H1 (cell line): ENCODE data around the gene TRAP1. TPM values are rescaled to one million over a fixed set of nuclear protein-coding genes. Genes with fewer than 3 reads are reported as not detected.

Source experiments
- CTCF ChIA-PET: fragments of 300-600 bp; sonication (Branson Sonifier 250); formaldehyde crosslinking; loops from one replicate; lab custom pipeline; 2021; ENCODE audit not compliant: partially characterized antibody; lab: Charles Lee
- POLR2A ChIA-PET: fragments of 300-600 bp; sonication (Branson Sonifier 250); formaldehyde crosslinking; loops from one replicate; lab custom pipeline; 2021; ENCODE audit warnings: inconsistent platforms; ENCODE audit not compliant: partially characterized antibody; lab: Charles Lee
- DNase-seq, 2 experiments: peaks; one replicate each; pipeline versions ENCODE4 v3.0.0 to v3.0.0-alpha.2; 2010 to 2022; ENCODE audit warnings: low spot score in 2 of 2, low read depth in 1 of 2, mixed read lengths in 1 of 2
- FAIRE-seq: peaks from 2 replicates; lab custom pipeline; 2011; peaks lifted over from hg19 to GRCh38; lab: Jason Lieb, UNC
- H2AFZ ChIP-seq: 2 replicates; pipeline ENCODE4 v1.8.1; 2012; ENCODE audit warnings: low read length, inconsistent platforms
- H2AK5ac ChIP-seq: 2 replicates; pipeline ENCODE4 v1.6.1; 2013; ENCODE audit warnings: low read depth, low read length
- H2BK120ac ChIP-seq: replicated peaks from 2 replicates; pipeline ENCODE3; 2013; ENCODE audit warnings: low read depth, low read length, inconsistent platforms
- H2BK12ac ChIP-seq: 2 replicates; pipeline ENCODE4 v1.6.1; 2013; ENCODE audit warnings: low read depth, low read length
- H2BK15ac ChIP-seq: 2 replicates; pipeline ENCODE4 v1.6.1; 2013; ENCODE audit warnings: low read length
- H2BK20ac ChIP-seq: 2 replicates; pipeline ENCODE4 v1.6.1; 2013; ENCODE audit warnings: low read length
- H2BK5ac ChIP-seq: 2 replicates; pipeline ENCODE4 v1.6.1; 2013; ENCODE audit warnings: low read depth, low read length
- H3K14ac ChIP-seq: 2 replicates; pipeline ENCODE4 v1.6.1; 2013; ENCODE audit warnings: inconsistent platforms; ENCODE audit not compliant: insufficient read length
- H3K18ac ChIP-seq: 2 replicates; pipeline ENCODE4 v1.6.1; 2013; ENCODE audit warnings: low read length; ENCODE audit errors: extremely low read depth
- H3K23ac ChIP-seq: 2 replicates; pipeline ENCODE4 v1.6.1; 2013; ENCODE audit warnings: inconsistent platforms; ENCODE audit not compliant: insufficient read length
- H3K23me2 ChIP-seq: 2 replicates; pipeline ENCODE4 v1.6.1; 2013; ENCODE audit warnings: low read depth, low read length
- H3K27ac ChIP-seq: 2 replicates; pipeline ENCODE4 v1.6.1; 2011; ENCODE audit warnings: low read depth, low read length, inconsistent platforms
- H3K27me3 ChIP-seq, 4 experiments: replicated peaks in 1 of 4; 1 replicate in 1 of 4; 2 replicates in 3 of 4; pipeline versions ENCODE4 v1.6.1 to v1.8.1; 2011 to 2013; ENCODE audit warnings: low read length in 3 of 4, mild to moderate bottlenecking in 3 of 4, inconsistent platforms in 2 of 4, mixed read lengths in 2 of 4, moderate library complexity in 1 of 4; ENCODE audit not compliant: control insufficient read depth in 3 of 4, insufficient read depth in 3 of 4; ENCODE audit errors: extremely low read depth in 1 of 4
- H3K36me3 ChIP-seq, 4 experiments: 2 replicates each; pipeline versions ENCODE4 v1.6.1 to v1.8.1; 2011 to 2013; ENCODE audit warnings: mild to moderate bottlenecking in 4 of 4, low read length in 3 of 4, moderate library complexity in 2 of 4, control low read depth in 1 of 4, inconsistent platforms in 1 of 4; ENCODE audit not compliant: insufficient read depth in 4 of 4, control insufficient read depth in 2 of 4
- H3K4ac ChIP-seq: replicated peaks from 2 replicates; pipeline ENCODE3; 2013; ENCODE audit warnings: low read length, low read depth, mixed read lengths, inconsistent platforms; ENCODE audit not compliant: insufficient read length
- H3K4me1 ChIP-seq, 4 experiments: replicated peaks in 1 of 4; 1 replicate in 1 of 4; 2 replicates in 3 of 4; pipeline versions ENCODE4 v1.6.1 to v1.8.1; 2011 to 2013; ENCODE audit warnings: low read length in 3 of 4, inconsistent platforms in 2 of 4, mixed read lengths in 1 of 4; ENCODE audit not compliant: insufficient read depth in 4 of 4, control insufficient read depth in 3 of 4
- H3K4me2 ChIP-seq, 2 experiments: 2 replicates each; pipeline versions ENCODE4 v1.6.1 to v1.8.1; 2011 to 2013; ENCODE audit warnings: low read depth in 2 of 2, low read length in 2 of 2, control low read depth in 1 of 2, inconsistent platforms in 1 of 2, mild to moderate bottlenecking in 1 of 2; ENCODE audit not compliant: insufficient read depth in 1 of 2
- H3K4me3 ChIP-seq, 4 experiments: fragments of 200-600, 300-600 bp in 1 of 4; sonication (generic), shearing (Covaris generic), sonication (Bioruptor Twin) in 1 of 4; 2 replicates each; pipeline versions ENCODE4 v1.5.1 to v1.8.1; 2011 to 2016; ENCODE audit warnings: low read length in 4 of 4, low read depth in 3 of 4, control low read depth in 2 of 4, inconsistent platforms in 2 of 4, mild to moderate bottlenecking in 2 of 4, mixed read lengths in 1 of 4, moderate library complexity in 1 of 4; ENCODE audit not compliant: insufficient read depth in 2 of 4; ENCODE audit errors: extremely low read depth in 1 of 4
- H3K56ac ChIP-seq: replicated peaks from 2 replicates; pipeline ENCODE3; 2013; ENCODE audit warnings: low read depth, mild to moderate bottlenecking, mixed read lengths, low read length, inconsistent platforms; ENCODE audit not compliant: insufficient read length
- H3K79me1 ChIP-seq: 2 replicates; pipeline ENCODE4 v1.6.1; 2013; ENCODE audit warnings: low read depth, low read length, control low read depth
- H3K79me2 ChIP-seq, 2 experiments: 2 replicates each; pipeline versions ENCODE4 v1.6.1 to v1.8.1; 2012 to 2013; ENCODE audit warnings: low read length in 2 of 2, mild to moderate bottlenecking in 2 of 2, inconsistent platforms in 1 of 2; ENCODE audit not compliant: insufficient read depth in 2 of 2, control insufficient read depth in 1 of 2
- H3K9ac ChIP-seq, 4 experiments: replicated peaks in 1 of 4; 1 replicate in 1 of 4; 2 replicates in 3 of 4; pipeline versions ENCODE4 v1.6.1 to v1.8.1; 2011 to 2013; ENCODE audit warnings: low read depth in 3 of 4, low read length in 3 of 4, control low read depth in 2 of 4, mild to moderate bottlenecking in 2 of 4, moderate library complexity in 2 of 4, inconsistent platforms in 1 of 4; ENCODE audit errors: extremely low read depth in 1 of 4
- H3K9me3 ChIP-seq, 2 experiments: 2 replicates each; pipeline versions ENCODE4 v1.6.1 to v1.8.1; 2012 to 2013; ENCODE audit warnings: mild to moderate bottlenecking in 2 of 2, moderate library complexity in 2 of 2, control low read depth in 1 of 2, inconsistent platforms in 1 of 2, low read depth in 1 of 2, low read length in 1 of 2, mixed read lengths in 1 of 2; ENCODE audit not compliant: insufficient read depth in 2 of 2
- H4K20me1 ChIP-seq, 2 experiments: replicated peaks in 1 of 2; 2 replicates each; pipeline versions ENCODE3 to v1.8.1; 2011 to 2013; ENCODE audit warnings: inconsistent platforms in 2 of 2, low read length in 2 of 2, mild to moderate bottlenecking in 1 of 2; ENCODE audit not compliant: insufficient read depth in 2 of 2, control insufficient read depth in 1 of 2
- H4K5ac ChIP-seq: 2 replicates; pipeline ENCODE4 v1.6.1; 2013; ENCODE audit warnings: low read length, low read depth, mixed read lengths, inconsistent platforms; ENCODE audit not compliant: insufficient read length
- H4K8ac ChIP-seq: 2 replicates; pipeline ENCODE4 v1.8.0; 2013; ENCODE audit warnings: mild to moderate bottlenecking, moderate library complexity, low read length, inconsistent platforms; ENCODE audit not compliant: insufficient read depth; ENCODE audit errors: extremely low read depth
- H4K91ac ChIP-seq: replicated peaks from 2 replicates; pipeline ENCODE3; 2013; ENCODE audit warnings: low read length, mixed read lengths, inconsistent platforms; ENCODE audit not compliant: insufficient read length
- CHD1 ChIP-seq: IDR thresholded peaks from 2 replicates; pipeline ENCODE4 v1.6.1; 2012; ENCODE audit warnings: low read depth, low read length, improper control_type of control experiment
- RNF2 ChIP-seq: fragments of 200-900, 300-1000 bp; sonication (generic); IDR thresholded peaks from 2 replicates; pipeline ENCODE4 v1.7.1; 2016; ENCODE audit warnings: borderline replicate concordance, low read depth, mild to moderate bottlenecking, antibody characterized with exemption, low read length; ENCODE audit not compliant: poor library complexity, severe bottlenecking; ENCODE audit errors: missing control alignments
- TEAD4 ChIP-seq: IDR thresholded peaks from 2 replicates; pipeline ENCODE4 v1.6.1; 2012; ENCODE audit warnings: low read depth, low read length, inconsistent platforms, mixed read lengths
- WGBS, 2 experiments: shearing (Covaris generic) in 1 of 2; methylation state at CpG; one replicate each; pipeline versions ENCODE4 v1.1.6 to v1.1.7; 2013 to 2015; ENCODE audit warnings: low lambda C conversion rate in 2 of 2, mixed read lengths in 2 of 2, inconsistent platforms in 1 of 2, low coverage in 1 of 2, missing lambda C conversion rate in 1 of 2; ENCODE audit not compliant: insufficient replicate concordance in 2 of 2, insufficient coverage in 1 of 2, insufficient read length in 1 of 2; ENCODE audit errors: extremely low coverage in 1 of 2, missing lambda C conversion rate in 1 of 2; 5-methylcytosine and 5-hydroxymethylcytosine counted together
- polyA plus RNA-seq, 7 experiments: library from polyadenylated mRNA; depleted of rRNA in 3 of 7; stranded (reverse) in 5 of 7; unstranded in 2 of 7; fragments of >200 nt in 5 of 7; fragments of 200-250 nt in 2 of 7; gene quantifications; 1 replicate in 5 of 7; 2 replicates in 1 of 7; 4 replicates in 1 of 7; pipeline versions ENCODE4 v1.2.1 to v1.2.3, GENCODE V29; 2011 to 2013; ENCODE audit warnings: missing spikeins in 2 of 7, mixed read lengths in 2 of 7
- total RNA-seq: library from RNA; stranded (reverse); fragmentation: NEBNext Ultra II Directional; extraction: Animal tissue kit (Norgen Biotek cat#: 25700); gene quantifications from 2 replicates; pipeline ENCODE4 v1.2.1, GENCODE V29; 2021

TRAP1 gene
- total and polyA plus RNA-seq, 2 of the 8 experiments (the other 6 are each of a cell fraction or from before 2014, with no cell fraction given) = 215 to 283 TPM

DNA sequence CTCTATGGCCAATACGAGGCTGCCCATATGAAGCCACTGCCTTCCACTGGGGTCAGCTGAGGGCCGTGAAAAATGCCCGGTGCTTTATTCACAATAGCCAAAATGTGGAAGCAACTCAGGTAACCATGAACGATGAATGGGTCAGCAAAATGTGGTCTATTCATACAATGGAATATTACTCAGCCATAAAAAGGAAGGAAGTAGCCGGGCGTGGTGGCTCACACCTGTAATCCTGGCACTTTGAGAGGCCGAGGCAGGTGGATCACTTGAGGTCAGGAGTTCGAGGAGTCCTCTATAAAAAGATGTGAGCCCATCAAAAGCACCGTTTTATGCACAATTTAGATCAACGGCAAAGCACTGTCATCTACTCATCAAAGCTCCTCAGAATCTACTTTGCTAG, 5.2 kb upstream of the TRAP1 start:
- no peaks in the 10 kb centered on the region for H3K27me3 ChIP-seq
- no peak overlapping the region for H2BK5ac ChIP-seq
- no peak for DNase-seq
- H3K36me3 ChIP-seq = peaks cover 0 to 1% (median under 1%) of the 10 kb centered on the region in 4 experiments; a peak in 2 of 8 replicates
- ChIA-PET POLR2A (no interaction called here), CTCF (interaction anchor here (1.2 kb wide), 1 partner anchor 9 kb away, joined by 3 read pairs; no protein-coding TSS in a partner anchor)
- H4K20me1 ChIP-seq = peaks cover 0 to under 1% of the 10 kb centered on the region in 2 experiments
- no peak overlapping the region for H3K23ac ChIP-seq
- H3K9ac ChIP-seq = no peak overlapping the region
- no peaks in the 10 kb centered on the region for H3K79me2 ChIP-seq
- H3K14ac ChIP-seq = no peak overlapping the region
- no peak overlapping the region for H4K91ac ChIP-seq
- H3K4me2 ChIP-seq = no peak overlapping the region
- WGBS, 2 experiments = 91% methylated on average over 10 of the region's 10 CpGs; no CpG with 5 or more reads in 1 of the 2 experiments
- H2BK12ac ChIP-seq = no peak overlapping the region
- peaks cover 0 to 3% (median 0%) of the 10 kb centered on the region in 4 experiments; a peak in 1 of 7 replicates for H3K4me1 ChIP-seq
- H3K27ac ChIP-seq = no peak overlapping the region
- H4K8ac ChIP-seq = no peak overlapping the region
- peaks cover 6% of the 10 kb centered on the region for H3K23me2 ChIP-seq
- H2BK15ac ChIP-seq = no peak overlapping the region
- no peak overlapping the region for H2BK120ac ChIP-seq
- H3K79me1 ChIP-seq = no peaks in the 10 kb centered on the region
- no peak overlapping the region for H3K18ac ChIP-seq
- H3K4me3 ChIP-seq = no peak overlapping the region
- no peak overlapping the region for H2BK20ac ChIP-seq
- no peak for FAIRE-seq
- no peak overlapping the region for H4K5ac ChIP-seq
- no peak overlapping the region for H2AFZ ChIP-seq
- no peaks in the 10 kb centered on the region for H3K9me3 ChIP-seq
- H3K56ac ChIP-seq = no peak overlapping the region
- no peak overlapping the region for H2AK5ac ChIP-seq
- H3K4ac ChIP-seq = no peak overlapping the region
- TF ChIP-seq RNF2 (no peak), CHD1 (no peak), TEAD4 (no peak)
